ENCODE data around the gene CCDC120. TPM values are rescaled to one million over a fixed set of nuclear protein-coding genes. Genes with fewer than 3 reads are reported as not detected.

CCDC120 gene
- total RNA-seq, 1 experiment from 2014 or later = 15.2 TPM

- TF ChIP-seq FOXK1 (CRISPR knock-in tag; IDR thresholded peaks at IDR 0.05) = no peak
- no peak for TF ChIP-seq FOXP1 (CRISPR knock-in tag; IDR thresholded peaks at IDR 0.05; ENCODE audit: borderline replicate concordance)
- no peak for TF ChIP-seq ATF2 (CRISPR knock-in tag; IDR thresholded peaks at IDR 0.05; ENCODE audit: borderline replicate concordance, low read depth)
- ChIA-PET POLR2A (no interaction called here), CTCF (no interaction called here)
- no peaks in the 10 kb centered on the region for H3K9me3 Mint-ChIP-seq
- peaks cover 6% of the 10 kb centered on the region; the same call in 1 of the 2 replicates for H3K4me1 Mint-ChIP-seq
- no peaks in the 10 kb centered on the region for H3K27me3 Mint-ChIP-seq (ENCODE audit: low read depth)
- no peak overlapping the region for H3K27ac Mint-ChIP-seq
- no peak overlapping the region for H3K4me3 Mint-ChIP-seq
- DNase-seq (ENCODE audit: low spot score) (no peak), ATAC-seq (no peak)
- no peaks in the 10 kb centered on the region for H3K36me3 Mint-ChIP-seq
Observed at GRCh38 chrX:49067285-49068120, 8.7 kb downstream of the CCDC120 start.

- Mint-ChIP-seq H3K27me3 (ENCODE audit: low read depth) (no peaks in the 10 kb centered on the region), H3K36me3 (no peaks in the 10 kb centered on the region), H3K9me3 (no peaks in the 10 kb centered on the region), H3K27ac (no peak overlapping the region), H3K4me1 (peaks cover 11% of the 10 kb centered on the region), H3K4me3 (no peak overlapping the region)
- DNase-seq (ENCODE audit: low spot score) (no peak), ATAC-seq (no peak)
- ChIA-PET CTCF (no interaction called here), POLR2A (no interaction called here)
- TF ChIP-seq E2F4 (CRISPR knock-in tag; IDR thresholded peaks at IDR 0.05; ENCODE audit: borderline replicate concordance, low read depth) (no peak), MYBL2 (CRISPR knock-in tag; IDR thresholded peaks at IDR 0.05) (no peak), E2F1 (CRISPR knock-in tag; IDR thresholded peaks at IDR 0.05) (no peak), CREM (CRISPR knock-in tag; IDR thresholded peaks at IDR 0.05) (no peak), ZNF425 (CRISPR knock-in tag; conservative IDR thresholded peaks at IDR 0.05) (no peak), IRF2 (CRISPR knock-in tag; IDR thresholded peaks at IDR 0.05; ENCODE audit: borderline replicate concordance, low read depth) (no peak), MXD4 (CRISPR knock-in tag; IDR thresholded peaks at IDR 0.05; ENCODE audit: borderline replicate concordance) (no peak), SP1 (CRISPR knock-in tag; conservative IDR thresholded peaks at IDR 0.05) (no peak), ATF3 (CRISPR knock-in tag; conservative IDR thresholded peaks at IDR 0.05) (no peak), ATF1 (CRISPR knock-in tag; IDR thresholded peaks at IDR 0.05) (no peak), TP53 (CRISPR knock-in tag; IDR thresholded peaks at IDR 0.05) (no peak), USF2 (CRISPR knock-in tag; IDR thresholded peaks at IDR 0.05) (no peak), PREB (CRISPR knock-in tag; IDR thresholded peaks at IDR 0.05; ENCODE audit: borderline replicate concordance) (no peak), FOXK1 (CRISPR knock-in tag; IDR thresholded peaks at IDR 0.05) (no peak), MLX (CRISPR knock-in tag; IDR thresholded peaks at IDR 0.05) (no peak), ZNF512 (CRISPR knock-in tag; IDR thresholded peaks at IDR 0.05; ENCODE audit: borderline replicate concordance) (no peak)
Observed at GRCh38 chrX:49069038-49069437, 10.2 kb downstream of the CCDC120 start.
